Vein endothelial cell (primary cell): ENCODE data around the gene DRAM1. TPM values are rescaled to one million over a fixed set of nuclear protein-coding genes. Genes with fewer than 3 reads are reported as not detected.

ENCODE experiments used
- small RNA-seq: library from RNA; depleted of rRNA; stranded (forward); fragments of <200 nt; gene quantifications from one replicate; pipeline ENCODE3, GENCODE V24; 2012
- total RNA-seq: library from RNA; depleted of rRNA; stranded (reverse); fragments of >200 nt; gene quantifications from 2 replicates; pipeline ENCODE4 v1.2.3, GENCODE V29; 2012

The DRAM1 gene
- 27.8 and 36.2 TPM in 2 replicates for total RNA-seq

GRCh38 chr12:101876861-101877805 lies at the start of gene DRAM1:
DRAM1 (plus strand) TSS chr12:101877580; CDS start chr12:101877790, 210 bp downstream.

GRCh38 chr12:101830367-101831325 lies 46.7 kb upstream of the DRAM1 start, which contains the start of gene GNPTAB:
GNPTAB (minus strand) TSS chr12:101830959; CDS start chr12:101830675, 284 bp downstream.

Small RNAs within 50 kb of the gene (small RNA-seq; reads per million reads assigned to genes)
- gene RNA5SP369, result not detected
- gene RNU6-1183P, result not detected

Other genes starting within 250 kb of the DRAM1 start
- gene CHPT1, start 179.9 kb upstream of the DRAM1 start, total RNA-seq, result 11.8 and 13.0 TPM in 2 replicates
- gene SYCP3, start 138.1 kb upstream of the DRAM1 start, total RNA-seq, result 0.33 and 0.67 TPM in 2 replicates
- 33.6 and 36.1 TPM in 2 replicates for gene GNPTAB, start 46.6 kb upstream of the DRAM1 start, total RNA-seq
- 39.5 and 41.9 TPM in 2 replicates for gene WASHC3, start 184.4 kb downstream of the DRAM1 start, total RNA-seq
- 26.8 and 32.5 TPM in 2 replicates for gene NUP37, start 242.5 kb downstream of the DRAM1 start, total RNA-seq
- gene PARPBP, start 242.6 kb downstream of the DRAM1 start, total RNA-seq, result 7.2 and 14.0 TPM in 2 replicates